GM18907 (cell line): ENCODE results near the gene FHOD3.
A peak's percentile ranks its signal among the peaks of the same experiment; 100 is the strongest.
"Not testable (repeated sequence)": the region's sequence is repeated elsewhere in the genome, so short reads cannot be mapped to it uniquely, and the experiment has no call there.

Source experiments
- ATAC-seq: cut with Tn5 transposase; IDR thresholded peaks from one replicate; pipeline ENCODE4 v1.9.1; 2021; ENCODE audit warnings: mild to moderate bottlenecking, moderate library complexity; ENCODE audit not compliant: unreplicated experiment

Gene FHOD3

DNA sequence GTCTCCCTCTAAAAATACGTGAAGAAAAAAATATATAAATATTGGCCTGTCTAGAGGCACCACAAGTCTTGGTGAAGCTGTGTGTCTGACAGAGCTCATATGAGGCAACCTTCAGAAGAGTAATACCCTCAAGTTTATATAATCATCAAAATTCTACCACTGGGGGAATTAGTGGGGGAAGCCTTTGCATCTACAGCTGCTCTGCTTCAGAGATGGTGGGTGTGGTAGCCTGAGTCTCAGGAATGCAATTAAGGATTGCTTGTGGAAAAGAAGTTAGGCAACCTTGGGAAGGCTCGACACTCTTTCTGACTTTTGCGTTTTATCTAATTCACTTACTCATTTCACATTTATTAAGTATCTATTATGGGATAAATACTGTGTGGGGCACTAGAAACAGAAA lies 513.9 kb downstream of the FHOD3 start:
- ATAC-seq = no peak

DNA sequence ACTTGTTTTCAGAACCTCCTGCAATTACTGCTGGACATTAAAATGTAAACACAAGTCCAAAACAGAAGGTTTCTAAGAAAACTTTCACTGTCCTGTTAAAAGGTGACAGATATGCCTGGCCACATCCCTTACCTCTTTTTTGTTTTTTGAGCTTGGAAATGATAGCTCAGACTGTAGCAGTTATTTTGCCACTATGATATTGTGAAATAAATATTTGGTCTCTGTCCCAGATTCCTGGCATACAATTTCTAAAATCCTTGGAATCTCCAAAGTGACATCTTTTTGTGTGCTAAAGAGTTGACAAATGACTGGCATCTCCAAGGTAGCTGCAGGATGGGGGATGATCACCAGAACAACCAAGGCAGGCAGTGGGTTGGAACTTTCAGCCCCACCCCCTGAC lies 514.4 kb downstream of the FHOD3 start:
- ATAC-seq = no peak

DNA sequence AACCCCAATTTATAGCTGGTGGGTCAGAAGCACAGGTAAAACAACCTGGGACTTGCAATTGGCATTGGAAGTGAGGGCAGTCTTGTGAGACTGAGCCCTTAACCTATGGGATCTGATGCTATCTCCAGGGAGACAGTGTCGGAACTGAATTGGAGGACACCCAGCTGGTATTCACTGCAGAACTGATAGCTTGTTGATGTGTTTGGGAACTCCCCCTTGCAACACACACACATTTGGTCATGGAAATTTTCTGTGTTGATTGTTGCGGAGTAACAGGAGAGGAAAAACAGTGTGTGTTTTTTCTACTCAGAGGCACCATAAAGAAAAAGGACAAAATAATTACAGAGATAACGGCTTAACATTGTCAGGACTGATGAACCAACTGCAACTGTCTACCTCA lies 515.2 kb downstream of the FHOD3 start:
- no peak for ATAC-seq

DNA sequence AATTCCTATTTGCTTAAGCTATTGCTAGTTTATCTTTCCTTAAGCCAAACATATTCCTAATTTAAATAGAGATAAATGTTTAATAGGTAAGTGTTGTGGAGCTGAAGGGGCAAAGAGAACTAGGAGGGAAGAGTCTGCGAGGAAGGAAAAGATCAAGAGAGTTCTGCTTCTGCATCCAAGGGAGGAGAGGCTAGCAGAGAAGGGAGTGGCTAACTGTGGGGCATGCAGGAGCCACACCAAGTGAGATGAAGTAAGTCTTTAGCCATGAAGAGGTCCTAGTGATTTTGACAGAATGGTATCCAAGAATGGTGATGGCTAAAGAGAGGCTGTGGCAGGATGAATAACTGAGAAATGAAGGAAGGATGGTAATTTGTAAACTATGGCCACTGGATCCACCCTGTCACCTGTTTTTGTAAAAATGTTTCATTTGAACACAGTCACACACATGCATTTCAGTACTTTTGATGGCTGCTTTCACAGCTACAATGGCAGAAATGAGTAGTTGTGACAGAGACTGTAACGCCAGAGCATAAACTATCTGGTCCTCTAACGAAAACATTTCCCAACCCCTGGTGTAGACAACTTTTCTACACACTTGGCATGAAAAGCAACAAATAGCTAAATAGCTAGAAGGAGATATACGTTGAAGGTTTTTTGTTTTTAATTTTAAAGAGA lies 515.7 kb downstream of the FHOD3 start:
- no peak for ATAC-seq

DNA sequence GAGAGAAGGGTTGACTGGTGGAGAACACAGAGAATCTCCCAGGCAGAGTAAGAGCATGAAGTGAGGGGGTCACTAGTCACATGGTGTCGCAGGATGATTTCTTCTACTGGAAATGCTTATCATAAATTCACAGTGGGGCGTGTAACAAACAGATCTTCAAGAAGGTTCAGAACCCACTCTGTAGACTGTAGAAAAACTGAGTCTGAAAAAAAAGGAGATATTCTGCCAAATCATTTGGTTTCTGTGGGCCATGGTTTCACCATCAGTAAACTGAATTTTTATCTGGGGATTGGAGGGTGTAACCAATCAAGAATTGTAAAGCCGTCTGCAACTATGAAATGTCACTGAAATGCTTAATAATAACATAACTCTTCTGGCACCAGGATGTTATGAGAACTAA lies 516.3 kb downstream of the FHOD3 start:
- no peak for ATAC-seq

DNA sequence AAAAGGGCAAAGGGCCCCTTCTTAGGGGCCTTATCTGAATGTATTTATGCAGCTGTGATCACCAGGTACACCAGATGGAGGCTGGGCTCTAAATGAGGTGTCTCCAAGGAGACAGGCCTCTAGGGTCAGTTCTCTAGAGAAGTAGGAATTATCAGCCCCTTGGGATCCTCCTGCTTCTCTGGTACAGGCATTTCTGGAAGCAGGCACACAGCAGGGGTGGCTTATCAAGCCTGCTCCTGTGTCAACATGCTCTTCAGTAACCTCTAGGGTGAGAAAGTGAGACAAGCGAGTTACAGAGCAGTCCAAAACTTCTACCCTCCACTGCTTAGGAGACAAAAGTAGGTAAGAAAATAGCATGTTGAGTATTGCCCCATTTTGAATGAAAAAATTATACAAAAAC lies 517.5 kb downstream of the FHOD3 start:
- ATAC-seq = no peak

DNA sequence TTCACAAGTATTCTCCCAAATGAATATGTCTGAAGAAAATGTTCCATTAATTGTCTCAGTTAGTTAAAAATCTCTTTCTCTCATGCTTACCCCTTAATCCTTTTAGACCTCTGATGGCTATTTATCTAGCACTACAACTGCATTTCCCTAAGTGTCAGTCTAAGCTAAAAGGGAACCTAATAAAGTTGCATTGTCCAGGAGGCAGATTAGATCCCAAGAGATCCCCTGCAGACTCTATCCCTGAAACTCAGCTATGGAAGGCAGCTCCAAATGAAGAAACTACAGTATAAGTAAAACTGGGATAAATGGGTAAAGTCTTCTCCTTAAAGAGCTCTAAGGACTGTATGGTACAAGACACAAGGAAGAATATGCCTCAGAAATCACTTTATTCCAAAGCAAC lies 518.6 kb downstream of the FHOD3 start:
- ATAC-seq = not testable (repeated sequence)

DNA sequence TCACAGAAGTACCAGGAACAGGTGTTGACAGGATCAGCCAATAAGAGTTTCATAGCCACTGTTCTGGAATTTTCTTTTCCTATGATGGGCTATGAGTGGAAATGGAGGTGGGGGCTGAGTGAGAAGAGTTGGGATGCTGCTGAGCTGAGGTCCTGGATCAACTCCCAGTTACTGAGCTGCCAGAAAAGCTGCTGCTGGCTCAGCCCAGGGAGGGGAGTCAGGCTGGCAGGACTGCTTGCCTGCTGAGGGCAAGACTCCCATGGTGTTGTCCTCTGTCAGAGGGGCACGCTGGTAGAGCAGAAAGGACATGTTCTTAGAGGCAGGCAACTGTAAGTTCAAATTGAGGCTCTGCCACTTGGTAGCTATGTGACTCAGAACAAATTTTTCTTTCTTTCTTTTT lies 519.5 kb downstream of the FHOD3 start:
- ATAC-seq = no peak

DNA sequence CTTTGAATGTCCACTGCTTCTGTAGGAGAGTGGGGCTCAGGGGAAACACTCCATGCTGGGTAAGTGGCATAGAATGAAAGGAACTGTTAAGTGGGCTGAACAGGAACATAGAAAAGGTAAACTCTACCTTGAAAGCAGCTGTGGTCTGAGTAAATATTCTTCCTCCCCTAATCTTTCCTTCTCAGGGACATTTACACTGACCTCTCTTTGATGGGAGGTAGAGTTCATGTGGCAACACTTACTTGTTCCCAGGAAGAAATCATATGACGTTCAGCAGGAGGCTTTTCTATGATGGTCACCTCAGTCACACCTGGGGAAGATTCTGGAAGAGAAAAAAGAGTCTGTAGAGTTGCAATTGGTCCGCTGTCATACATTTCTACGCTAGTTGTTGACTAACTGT lies 521.1 kb downstream of the FHOD3 start:
- ATAC-seq = no peak

DNA sequence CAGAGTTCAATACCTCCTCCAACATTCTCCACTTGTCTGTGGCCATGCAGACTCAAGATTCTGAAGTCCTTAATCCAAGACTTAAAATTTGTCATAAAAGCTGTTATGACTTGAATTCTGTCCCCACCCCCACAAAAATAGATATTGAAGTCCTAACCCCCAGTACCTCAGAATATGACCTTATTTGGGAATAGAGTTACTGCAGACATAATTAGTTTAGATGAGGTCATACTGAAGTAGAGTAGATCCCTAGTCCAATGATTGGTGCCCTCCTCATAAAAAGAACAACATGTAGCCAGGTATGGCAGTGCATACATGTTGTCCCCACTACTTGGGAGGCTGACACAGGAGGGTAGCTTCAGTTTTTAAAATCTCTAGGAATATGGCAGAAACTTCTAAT lies 522.1 kb downstream of the FHOD3 start:
- no peak for ATAC-seq

DNA sequence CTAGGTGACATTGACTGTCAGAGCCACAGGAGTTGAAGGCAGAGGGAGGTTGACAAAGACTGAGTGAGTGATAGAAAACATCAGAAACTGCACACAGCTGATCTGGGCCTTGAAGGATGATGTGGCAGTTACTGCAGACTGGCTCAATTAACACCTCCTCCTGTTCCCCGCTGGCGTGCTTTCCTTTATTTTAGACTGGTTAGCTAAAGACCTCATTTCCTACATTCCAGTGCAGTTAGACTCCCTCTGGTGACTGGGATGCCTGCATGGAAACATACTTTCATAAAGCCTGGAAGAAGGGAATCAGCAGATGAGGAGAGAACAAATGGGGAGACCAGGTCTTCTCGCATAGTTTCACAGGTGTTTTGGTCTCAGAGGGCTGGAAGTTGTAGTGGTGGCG lies 524.2 kb downstream of the FHOD3 start:
- no peak for ATAC-seq

DNA sequence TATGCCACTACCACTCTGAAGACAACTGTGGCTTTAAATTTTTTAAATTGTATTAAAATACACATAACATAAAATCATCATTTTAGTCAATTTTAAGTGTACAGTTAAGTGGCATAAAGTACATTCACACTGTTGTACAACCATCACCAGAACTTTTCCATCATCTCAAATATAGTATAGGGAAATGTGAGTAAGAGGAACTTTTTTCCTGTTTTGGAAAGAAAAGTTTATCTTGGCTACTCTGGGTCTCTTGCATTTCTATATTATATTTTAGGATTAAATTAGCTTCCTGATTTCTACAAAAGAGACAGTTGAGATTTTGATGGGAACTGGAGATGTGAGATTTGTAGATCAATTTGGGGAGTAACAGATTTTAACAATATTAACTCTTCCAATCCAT lies 528.0 kb downstream of the FHOD3 start:
- no peak for ATAC-seq

DNA sequence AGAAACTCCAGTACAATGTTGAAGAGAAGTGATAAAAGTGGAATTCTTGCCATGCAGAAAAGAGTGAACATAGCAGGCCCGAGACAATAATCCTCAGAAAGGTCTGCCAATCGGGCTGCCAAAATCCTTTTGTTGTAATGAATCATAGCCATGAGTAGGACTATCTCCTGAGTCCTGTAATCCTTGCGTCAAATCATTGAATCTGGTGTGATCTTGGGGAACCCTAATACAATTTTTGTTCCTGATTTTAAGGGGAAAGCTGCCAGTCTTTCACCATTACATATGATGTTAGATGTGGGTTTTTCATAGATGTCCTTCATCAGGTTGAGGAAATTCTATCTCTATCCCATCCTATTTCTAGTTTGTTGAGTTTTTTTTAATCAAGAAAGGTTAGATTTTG lies 529.0 kb downstream of the FHOD3 start:
- no peak for ATAC-seq

DNA sequence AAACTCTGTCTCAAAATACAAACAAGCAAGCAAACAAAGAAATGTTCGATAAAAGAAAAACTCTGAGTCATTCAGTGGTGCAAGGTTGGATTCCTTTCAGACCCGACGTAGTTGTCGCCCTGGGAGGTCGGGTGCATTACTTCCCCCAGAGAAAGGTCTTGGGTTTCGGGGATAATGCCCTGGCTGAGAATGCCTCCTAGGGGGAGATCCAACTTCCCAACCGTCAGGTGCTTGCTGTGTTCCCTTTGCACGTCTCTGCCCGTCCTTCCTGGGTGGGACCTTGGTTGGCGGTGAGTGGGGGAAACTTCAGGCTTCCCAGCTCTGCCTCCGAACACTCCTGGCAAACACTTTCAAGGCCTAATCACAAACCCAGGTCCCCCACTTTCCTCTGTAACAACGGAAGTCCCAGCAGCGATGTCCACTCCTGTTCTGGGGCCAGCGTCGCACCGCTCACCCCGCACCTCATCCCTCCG lies 530.7 kb downstream of the FHOD3 start:
- peak; percentile 3 for ATAC-seq

DNA sequence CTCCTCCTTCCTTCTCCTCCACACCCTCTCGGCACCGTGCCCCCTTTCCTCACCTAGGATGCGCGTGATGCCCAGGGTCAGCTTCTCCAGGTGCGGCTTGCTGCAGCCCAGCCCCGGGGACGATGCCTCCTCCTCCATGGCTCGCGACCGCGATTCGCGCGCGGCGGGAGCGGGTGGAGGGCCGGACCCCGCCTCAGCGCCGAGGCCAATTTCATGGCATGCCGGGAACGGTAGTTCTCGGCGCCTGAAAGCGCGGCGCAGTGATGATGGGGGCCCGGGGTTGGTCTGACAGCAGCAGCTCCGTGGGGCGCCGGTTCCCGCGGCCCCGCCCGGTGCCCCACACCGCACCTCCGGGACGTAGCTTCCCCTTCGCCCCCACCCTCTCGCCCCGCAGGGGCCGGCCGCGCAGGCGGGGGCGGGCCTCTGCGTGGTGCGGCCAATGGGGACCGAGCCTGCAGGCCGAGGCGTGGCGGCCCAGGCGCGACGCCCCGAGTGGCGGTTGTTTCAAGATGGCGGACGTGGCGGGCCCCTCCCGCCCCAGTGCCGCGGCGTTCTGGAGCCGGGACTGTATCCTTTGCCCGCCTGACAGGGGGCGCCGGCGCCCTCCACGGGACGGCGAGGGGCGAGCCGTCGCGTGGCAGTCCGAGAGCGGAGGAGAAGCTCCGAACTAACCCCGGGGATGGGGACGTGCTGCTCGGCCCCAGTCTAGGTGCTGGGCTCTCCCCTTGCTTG lies 531.3 kb downstream of the FHOD3 start, which contains the start of the genes KIAA1328 and TPGS2:
TSS of gene KIAA1328 (plus strand) at position 498 of the 732 bp plus-strand sequence. CDS start at position 510, 12 bp downstream.
TSS of gene TPGS2 (minus strand) at position 373 of the 732 bp plus-strand sequence. CDS start at position 138, 235 bp downstream.
- ATAC-seq = peak; percentile 93
